GM18867 (cell line): Measurements from ENCODE around the gene LEF1.

Experiments used
- ATAC-seq: cut with Tn5 transposase; IDR thresholded peaks from one replicate; pipeline ENCODE4 v1.9.1; 2021; ENCODE audit warnings: mild to moderate bottlenecking, moderate library complexity; ENCODE audit not compliant: unreplicated experiment

Gene LEF1

DNA sequence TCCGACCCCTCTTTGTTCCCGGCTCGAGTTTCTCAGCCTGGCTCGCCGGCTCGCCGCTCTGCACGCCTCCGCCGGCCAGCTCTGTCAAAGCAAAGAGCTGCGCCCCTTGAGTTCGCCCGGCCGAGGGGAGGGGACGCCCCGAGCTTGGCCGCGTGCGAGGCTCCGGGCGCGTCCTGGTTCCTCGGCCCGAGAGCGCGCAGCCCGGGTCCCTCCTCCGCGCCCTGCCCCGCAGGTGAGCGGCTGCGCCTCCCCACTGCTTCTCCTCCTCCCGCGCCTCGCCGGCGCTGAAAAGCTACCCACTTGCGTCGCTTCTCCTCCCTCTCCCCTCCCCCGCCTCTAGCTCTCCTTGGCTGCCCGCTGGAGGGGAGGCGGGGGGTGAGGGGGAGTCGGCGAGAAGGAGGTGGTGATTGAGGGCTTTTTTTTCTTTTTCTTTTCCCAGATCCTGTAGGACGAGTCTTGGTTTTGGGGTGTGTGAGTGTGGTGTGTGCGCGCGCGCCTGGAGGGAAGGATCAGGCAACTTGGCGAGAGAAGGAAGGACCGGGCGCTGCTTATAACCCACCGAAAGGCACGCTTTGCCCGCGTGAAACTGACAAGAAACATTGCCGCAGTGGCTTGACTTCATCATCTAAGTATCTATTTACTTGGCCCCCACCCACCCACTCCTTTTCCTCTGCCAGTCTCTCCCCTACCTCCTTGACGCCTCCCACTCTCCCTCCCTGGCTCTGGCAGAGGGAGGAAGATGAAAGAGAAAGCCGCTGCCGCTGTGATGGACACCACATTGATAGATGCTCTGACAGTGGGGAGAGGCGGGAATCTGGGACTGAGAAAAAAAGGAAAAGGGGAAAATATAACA is at the start of gene LEF1:
TSS of gene LEF1 (minus strand) at position 262 of the 853 bp plus-strand sequence. CDS start 1,165 bp downstream, outside the sequence.
- ATAC-seq: peak; percentile 39

DNA sequence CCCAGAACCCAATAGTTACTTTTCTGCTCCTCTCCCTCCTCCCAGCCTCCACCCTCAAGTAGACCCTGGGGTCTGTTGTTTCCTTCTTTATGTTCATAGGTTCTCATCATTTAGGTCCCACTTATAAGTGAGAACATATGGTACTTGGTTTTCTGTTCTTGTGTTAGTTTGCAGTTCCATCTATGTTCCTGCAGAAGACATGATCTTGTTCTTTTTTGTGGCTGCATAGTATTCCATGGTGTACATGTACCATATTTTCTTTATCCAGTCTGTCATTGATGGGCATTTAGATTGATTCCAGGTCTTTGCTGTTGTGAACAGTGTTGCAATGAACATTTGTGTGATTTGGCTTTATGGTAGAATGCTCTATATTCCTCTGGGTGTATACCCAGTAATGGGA is 47.8 kb upstream of the LEF1 start:
- ATAC-seq: no peak

DNA sequence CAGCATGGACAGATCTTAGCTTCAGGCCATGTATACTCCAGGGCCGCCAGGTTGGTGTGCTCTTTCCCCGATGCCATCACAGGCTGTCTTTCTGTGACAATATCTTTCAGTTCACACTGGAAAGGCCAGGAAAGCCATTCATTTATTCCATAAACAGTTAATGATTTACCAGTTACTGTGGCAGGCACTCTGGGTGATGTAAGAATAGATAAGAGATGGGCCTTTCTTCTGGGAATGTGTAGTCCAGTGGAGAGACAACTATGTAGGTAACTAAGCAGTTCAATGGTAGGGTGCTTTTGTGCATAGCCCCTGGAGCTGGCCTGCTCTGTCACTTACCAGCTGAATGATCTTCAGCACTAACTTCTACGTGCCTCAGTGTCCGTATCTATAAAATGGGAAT is 46.3 kb upstream of the LEF1 start:
- ATAC-seq: no peak

DNA sequence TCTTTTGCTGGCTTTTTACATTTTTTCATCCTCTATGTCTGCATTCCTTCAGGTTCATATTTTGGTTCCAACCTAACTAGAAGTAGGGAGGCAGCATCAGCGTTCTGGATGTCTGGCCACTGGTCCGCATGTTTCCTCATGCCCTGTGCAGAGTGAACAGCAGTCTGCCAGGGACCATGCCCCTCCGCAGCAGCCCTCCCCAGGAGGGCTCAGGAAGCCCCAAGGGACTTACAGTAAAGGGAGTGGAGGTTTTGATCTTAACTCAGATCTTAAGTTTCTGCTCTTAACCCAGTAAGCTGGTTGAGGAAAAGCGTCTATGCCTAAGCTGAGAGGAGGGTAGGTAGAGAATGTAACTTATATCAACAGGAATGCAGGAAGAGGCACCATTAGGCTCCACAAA is 45.0 kb upstream of the LEF1 start:
- no peak for ATAC-seq

DNA sequence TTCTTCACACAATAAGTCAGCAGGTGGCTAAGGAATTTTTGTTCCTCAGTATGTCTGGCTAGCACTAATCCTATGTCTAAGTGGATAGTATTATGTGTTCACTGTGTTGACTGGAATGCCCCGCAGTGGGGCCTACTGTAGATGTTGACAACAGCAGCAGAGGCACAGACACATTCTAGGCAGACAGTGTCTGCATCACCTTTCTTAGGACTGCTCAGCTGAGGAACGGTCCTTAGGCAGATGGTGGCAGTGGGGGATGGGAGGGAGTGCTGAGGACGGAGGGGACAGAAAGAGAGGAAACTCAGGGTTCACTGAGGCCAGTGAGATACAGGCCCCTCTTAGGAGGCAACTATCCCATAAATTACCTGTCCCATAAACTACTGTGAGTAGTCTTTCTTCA is 44.6 kb upstream of the LEF1 start:
- no peak for ATAC-seq

DNA sequence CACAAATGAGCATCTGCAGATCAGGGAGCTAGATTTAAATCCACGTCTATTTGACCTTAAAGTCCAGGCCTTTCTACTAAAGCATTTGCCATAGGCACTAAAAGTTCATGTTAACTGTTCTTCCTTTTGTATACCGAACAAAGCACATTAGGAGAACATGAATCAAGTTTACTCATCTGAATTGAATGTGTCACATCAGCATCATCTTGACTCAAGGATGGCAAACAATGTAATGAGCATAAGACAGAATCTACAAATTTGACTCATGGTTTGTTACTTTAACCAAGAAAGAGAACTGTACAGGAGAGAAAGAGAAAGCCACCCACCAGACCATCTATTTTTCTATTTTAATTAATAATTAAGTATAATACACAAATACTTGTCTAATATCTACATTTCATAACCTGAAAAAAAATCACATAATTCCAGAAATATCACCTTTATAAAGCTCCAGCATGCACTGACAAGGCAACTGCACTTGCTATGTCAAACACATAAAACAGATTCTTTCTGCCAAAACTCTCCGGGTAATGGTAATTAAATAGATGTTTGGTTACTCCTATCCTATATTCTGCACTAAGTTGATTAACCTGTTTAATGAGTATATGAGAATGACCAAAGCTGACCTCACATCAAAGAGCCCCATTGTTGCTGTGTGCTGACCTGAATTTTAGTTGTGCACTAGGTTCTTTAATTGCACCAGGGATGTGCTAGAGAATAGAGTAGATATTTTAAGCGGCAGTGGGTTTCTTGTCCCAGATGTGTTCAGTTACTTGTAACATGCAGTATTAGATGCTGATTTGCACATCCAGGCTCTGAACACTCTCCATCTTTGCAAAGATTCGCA is 42.5 kb upstream of the LEF1 start:
- no peak for ATAC-seq

DNA sequence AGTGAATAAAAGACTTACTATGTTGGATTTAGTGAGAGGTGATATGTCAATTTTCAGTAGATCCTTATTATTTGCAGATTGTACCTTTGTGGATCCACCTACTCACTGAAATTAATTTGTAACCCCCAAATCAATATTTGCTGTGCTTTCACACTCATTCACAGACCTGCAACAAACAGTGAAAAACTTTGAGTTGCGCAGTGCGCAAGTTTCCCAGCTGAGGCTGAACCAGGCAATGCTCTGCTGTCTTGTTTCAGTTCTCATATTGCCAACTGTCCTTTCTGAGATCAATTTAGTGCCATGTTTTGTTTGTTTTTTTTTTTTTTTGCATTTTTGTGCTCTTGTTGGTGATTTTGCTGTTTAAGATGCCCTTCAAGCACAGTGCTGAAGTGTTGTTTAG is 40.8 kb upstream of the LEF1 start:
- no peak for ATAC-seq

DNA sequence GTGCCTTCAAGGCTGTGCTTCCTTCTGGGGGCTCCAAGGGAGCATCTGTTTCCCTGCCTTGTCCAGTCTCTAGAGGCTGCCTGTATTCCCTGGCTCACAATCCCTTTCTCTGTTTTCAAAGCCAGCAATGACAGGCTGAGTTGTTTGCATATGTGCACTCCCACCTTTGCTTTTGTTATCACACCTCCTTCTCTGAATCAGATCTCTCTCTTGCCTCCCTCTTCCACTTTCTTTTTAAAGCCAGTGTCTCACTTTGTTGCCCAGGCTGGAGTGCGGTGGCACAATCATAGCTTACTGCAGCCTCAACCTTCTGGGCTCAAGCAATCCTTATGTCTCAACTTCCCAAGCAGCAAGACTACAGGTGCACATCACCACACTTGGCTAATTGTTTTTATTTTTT is 37.1 kb upstream of the LEF1 start:
- ATAC-seq: peak; percentile 85

DNA sequence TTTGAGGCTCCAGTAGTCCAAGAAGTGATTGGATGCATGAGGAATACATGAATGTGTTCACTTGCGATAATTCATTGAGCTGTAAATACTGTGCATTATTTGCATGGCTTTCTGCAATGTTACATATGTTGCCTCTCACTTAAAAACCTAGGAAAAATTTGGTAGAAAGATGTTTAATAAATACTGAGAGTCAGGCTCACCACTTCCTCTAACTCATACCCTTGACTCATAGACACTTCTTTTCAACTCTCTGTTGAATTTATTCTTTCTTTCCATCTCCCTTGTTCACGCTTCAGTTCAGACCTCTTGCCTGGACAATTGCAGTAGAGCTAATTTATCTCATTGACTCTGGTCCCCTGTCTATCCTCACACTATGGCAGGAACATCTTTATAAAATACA is 35.8 kb upstream of the LEF1 start:
- ATAC-seq: no peak

DNA sequence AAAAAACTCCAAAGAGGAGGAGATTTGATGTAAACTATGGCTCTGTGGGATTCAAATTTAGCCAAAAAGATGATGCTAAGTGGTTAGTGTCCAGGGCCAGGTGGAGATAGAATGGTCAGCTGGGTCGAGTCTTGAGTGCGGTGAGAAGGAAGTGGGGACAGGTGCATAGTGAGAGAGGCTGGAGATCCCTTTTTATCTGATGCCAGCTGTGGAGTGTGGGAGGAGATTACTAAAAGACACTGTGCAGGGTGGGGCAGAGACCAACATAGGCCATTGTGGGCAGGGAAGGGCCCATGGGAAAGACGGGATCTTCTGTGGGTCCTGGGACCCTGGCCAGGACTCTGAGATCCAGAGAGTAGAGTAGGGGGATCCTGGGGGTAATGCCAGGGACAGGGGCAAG is 34.6 kb upstream of the LEF1 start:
- no peak for ATAC-seq

DNA sequence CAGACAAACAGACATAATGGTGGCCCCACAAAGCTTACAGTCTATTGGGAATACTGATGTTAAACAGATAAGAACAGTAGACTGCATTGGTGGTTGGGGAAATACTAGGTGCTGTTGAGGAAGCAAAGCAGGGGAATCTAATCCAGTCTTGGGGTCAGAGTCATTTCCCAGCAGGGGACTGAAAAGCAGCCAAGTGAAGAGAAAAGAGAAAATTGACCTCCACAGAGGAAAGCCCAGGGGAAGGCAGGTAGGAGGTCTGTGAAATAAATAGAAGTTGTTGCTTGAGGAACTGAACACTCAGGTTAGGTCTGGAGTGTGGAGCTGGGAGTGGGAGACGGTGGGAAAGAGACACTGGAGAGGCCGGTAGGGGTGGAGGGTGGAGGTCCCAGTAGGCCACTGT is 33.0 kb upstream of the LEF1 start:
- no peak for ATAC-seq

DNA sequence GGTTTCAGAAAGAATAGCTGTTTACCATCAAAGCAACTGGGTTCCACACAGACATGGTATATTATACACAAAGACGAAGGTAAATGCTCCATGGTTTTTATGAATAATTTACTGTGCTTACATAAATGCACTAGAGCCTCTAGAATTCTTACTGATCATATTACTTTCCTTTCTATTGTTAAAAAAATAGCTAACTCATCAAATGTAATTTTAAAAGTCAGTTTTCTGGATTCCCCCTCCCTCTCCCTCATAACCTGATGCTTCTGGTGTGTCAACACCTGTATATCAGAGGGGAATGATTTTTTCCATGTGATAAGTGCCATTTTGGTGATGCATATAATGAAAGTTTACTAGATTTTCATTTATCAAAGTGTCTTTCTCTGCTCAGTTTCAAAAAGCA is 31.1 kb upstream of the LEF1 start:
- ATAC-seq: no peak

DNA sequence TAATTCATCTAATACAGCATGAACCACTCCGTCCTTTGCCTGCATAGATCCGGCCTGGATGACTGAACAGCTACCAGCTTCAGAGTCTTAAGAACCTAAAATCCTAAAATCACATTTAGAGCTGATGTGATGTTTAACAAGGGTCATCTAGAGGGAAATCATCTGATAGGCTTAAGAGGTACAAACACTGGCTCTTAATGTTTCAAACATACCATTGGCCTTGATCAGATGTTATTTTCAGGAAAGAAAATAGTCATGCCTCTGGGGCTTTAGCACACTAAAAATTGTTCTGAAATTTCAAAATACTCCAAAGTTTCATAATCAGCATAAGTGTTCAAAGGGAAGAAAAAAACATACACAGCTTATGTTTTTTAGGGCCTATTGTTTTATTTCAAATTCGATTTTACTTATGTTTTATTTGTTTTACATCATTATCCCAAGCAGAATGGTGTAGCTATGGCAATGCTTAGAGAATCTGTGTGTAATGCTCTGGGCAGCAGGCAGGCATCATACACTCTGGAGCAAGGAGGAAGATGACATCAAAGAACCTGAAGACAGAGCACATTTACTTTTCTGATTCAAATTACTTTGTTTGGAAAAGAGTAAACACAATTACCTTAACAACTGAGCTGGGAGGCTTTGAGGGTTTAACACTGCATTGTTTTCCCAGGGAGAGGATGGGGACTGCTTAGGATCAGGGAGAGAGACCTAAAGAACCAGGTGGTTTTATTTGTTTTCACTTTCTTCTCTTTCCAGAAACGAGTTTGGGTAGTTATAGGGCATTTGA is 25.3 kb upstream of the LEF1 start:
- no peak for ATAC-seq

DNA sequence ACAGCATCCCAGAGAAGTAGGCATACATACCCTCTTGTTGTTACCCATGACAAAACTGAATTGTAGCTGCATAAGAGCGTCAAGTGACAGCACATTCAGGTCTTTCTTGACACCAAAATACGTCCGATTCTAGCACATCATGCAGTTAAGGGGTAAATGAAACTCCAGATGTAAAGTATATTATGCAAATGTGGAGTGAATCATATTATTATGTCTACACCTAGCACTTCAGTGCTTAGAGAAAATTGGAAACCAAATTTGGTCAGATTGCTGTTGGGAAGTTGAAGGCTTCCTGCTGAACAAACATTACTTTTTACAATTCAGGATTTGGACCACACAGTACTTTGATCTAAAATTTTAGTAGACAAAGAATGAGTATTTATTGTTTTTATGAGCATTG is 24.2 kb upstream of the LEF1 start:
- no peak for ATAC-seq

DNA sequence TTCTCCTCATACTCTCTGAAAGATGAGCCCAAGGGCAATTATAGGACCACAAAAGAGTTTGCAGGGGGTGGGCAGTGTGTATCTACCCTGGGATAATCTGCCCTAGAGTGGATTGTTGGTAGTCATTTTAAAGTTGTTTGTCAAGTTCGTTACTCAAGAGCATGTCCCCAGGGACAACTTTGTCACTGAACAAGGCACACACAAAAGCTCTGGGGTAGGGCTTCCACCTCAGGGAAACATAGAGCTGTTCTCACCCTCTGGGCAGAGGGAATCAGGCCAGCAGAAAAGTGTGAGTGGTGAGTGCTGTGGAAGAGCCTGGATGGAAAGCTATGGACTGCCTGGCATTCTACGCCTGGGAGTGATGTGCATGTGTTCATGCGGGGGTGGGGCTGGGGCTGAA is 23.3 kb upstream of the LEF1 start:
- ATAC-seq: no peak

DNA sequence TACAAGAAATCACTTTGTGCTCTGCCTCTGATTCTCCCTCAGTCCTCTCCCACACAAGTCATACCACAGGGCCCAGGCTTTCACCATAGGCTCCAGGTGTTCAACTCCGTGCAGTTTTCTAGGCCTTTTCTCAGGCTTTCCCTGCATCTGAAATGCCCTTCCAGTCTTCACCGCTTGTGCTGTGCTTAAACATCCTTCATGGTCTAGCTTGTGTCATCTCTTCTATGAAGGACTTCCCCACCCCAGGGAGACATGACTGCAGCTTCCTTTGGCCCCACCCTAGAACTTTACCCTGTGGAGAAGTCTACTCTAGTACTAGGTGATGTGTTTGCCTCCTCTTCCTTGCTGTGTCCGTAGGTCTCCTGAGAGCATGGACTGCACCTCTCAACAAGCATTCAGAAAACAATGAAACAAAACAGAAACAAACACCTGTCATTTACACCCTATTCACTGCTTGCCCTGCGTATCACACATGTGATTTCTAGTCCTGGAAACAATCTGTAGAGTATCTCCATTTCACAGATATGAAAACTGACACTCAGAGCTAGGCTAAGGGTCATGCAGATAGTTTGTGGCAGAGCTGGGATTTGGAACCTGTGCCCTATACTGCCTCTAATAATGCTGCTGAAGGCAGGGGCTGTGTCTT is 22.7 kb upstream of the LEF1 start:
- ATAC-seq: peak; percentile 83

DNA sequence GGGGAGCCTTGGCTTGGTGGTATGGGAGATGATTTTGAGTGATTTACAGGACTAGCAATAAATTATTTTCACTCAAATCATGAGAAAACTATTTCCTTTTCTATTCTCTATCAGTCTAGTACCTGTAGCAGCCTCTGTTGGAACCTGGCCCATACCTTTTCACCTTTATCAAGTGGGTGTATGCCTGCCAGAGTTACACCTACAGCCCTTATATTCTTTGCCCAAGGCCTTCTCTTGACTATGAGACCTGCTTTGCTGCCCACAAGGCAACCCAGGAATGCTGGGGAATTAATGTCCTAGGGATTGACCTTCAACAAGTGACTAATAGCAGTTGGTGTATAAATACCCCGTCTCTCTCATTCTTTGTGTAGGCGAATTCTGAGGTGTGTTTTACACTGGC is 20.0 kb upstream of the LEF1 start:
- no peak for ATAC-seq

DNA sequence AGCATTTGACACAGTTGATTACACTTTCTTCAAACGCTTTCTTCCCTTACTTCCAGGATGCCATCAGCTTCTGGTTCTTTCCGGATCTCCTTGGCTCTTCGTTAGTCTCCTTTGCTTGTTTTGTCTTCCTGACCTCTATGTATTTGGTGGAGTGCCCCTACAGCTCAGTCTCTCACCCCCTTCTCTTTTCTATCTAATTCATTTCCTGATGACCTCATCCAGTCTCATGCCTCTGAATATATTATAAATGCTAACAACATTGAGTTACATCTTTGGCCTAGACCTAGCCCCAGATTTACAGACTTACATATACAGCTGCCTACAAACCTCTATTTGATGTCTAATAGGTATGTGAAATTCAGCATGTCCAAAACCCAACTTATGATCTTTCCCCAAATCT is 16.5 kb upstream of the LEF1 start:
- ATAC-seq: no peak

DNA sequence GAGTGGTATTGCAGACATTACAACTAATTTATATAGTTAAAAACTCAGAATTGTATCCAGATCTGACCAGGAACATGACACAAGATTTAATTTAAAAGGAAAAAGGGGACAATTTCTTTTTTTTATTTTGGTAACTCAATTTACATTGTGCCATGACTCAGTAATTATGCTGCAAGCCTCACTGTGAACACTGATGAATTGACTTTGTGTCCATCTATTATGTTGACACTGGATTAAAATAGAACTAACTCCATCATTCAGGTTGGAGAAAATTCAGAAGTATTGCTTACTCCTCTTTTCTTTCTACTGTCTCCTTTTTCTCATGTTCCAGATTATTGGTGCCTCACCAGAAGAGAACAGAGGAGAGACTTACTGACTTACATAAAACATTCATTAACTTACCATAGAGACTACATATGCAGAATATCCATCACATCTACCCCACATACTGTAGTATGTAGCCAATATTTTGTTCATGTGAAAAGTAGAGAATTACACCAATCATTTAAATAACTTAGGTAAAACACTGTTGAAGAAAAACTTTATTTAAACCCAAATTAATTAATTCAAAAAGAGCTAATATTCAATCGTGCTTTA is 15.8 kb upstream of the LEF1 start:
- ATAC-seq: no peak

DNA sequence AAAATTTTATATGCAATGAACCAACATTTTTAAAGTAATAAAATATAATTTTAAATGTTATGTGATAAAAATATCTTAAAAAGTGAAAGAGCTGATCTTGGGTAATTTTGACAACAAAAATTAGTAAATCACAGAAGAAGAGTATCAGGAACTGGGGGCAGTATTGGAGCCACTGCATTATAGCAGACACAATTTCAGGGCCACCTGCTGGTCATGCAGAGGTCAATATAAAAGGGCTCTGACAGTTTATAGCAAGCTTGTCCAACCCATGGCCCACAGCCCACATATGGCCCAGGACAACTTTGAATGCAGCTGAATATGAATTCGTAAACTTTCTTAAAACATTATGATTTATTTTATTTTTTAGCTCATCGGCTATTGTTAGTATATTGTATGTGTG is 13.0 kb upstream of the LEF1 start:
- peak; percentile 73 for ATAC-seq

DNA sequence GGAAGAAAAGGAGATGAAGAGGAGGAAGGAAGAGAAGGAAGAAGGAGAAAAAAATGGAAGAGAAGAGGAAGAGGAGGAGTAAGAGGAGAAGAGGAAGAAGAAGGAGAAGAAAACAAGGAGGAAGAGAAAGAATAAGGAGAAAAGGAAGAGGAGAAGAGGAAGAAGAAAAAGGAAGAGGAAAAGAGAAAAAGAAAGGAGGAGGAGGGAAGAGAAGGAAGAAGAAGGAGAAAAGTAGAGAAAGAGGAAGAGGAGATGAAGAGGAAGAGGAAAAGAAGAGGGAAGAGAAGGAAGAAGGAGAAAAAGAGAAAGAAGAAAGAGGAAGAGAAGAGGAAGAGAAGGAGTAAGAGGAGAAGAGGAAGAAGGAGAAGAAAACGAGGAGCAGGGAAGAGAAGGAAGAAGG is 11.8 kb upstream of the LEF1 start:
- ATAC-seq: no peak
